Liver (tissue), 3 donors: Measurements from ENCODE around the gene UBAP2L.

ENCODE experiments used
- ATF3 ChIP-seq: IDR thresholded peaks from 2 replicates; pipeline ENCODE4 v1.6.1; 2016; ENCODE audit warnings: antibody characterized with exemption
- MAX ChIP-seq: IDR thresholded peaks from 2 replicates; pipeline ENCODE4 v1.6.1; 2016; ENCODE audit warnings: antibody characterized with exemption
- RAD21 ChIP-seq, 2 donors: IDR thresholded peaks; 2 replicates each; pipeline ENCODE4 v1.6.1; 2016; ENCODE audit warnings: antibody characterized with exemption in 2 of 2, mild to moderate bottlenecking in 2 of 2
- SP1 ChIP-seq: IDR thresholded peaks from 2 replicates; pipeline ENCODE4 v1.6.1; 2018; ENCODE audit warnings: antibody characterized with exemption, mild to moderate bottlenecking
- TF ChIP-seq, protein P1 (sequence below): fragments of 150-350 bp; IDR thresholded peaks from 2 replicates; pipeline ENCODE4 v1.5.1; 2017; ENCODE audit warnings: improper control_type of control experiment, low read depth, low read length; ENCODE audit not compliant: missing input control
- donor health status: healthy.
- donor health status: healthy.

GRCh38 chr1:154240294-154240833, 19.6 kb downstream of the UBAP2L start:
- TF ChIP-seq SP1 = no peak
- TF ChIP-seq RAD21 (IDR thresholded peaks at IDR 0.05) = no peak
- TF ChIP-seq ATF3 = no peak
- TF ChIP-seq, protein P1, sequence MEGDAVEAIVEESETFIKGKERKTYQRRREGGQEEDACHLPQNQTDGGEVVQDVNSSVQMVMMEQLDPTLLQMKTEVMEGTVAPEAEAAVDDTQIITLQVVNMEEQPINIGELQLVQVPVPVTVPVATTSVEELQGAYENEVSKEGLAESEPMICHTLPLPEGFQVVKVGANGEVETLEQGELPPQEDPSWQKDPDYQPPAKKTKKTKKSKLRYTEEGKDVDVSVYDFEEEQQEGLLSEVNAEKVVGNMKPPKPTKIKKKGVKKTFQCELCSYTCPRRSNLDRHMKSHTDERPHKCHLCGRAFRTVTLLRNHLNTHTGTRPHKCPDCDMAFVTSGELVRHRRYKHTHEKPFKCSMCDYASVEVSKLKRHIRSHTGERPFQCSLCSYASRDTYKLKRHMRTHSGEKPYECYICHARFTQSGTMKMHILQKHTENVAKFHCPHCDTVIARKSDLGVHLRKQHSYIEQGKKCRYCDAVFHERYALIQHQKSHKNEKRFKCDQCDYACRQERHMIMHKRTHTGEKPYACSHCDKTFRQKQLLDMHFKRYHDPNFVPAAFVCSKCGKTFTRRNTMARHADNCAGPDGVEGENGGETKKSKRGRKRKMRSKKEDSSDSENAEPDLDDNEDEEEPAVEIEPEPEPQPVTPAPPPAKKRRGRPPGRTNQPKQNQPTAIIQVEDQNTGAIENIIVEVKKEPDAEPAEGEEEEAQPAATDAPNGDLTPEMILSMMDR = no peak
- TF ChIP-seq MAX = no peak
